OCI-LY1 (cell line): Measurements from ENCODE around the gene UCP2.

Experiments
- EZH2 ChIP-seq: fragments of 200-600 bp; sonication (generic), shearing (Covaris generic); IDR thresholded peaks from 2 replicates; pipeline ENCODE4 v1.8.0; 2017; ENCODE audit warnings: borderline replicate concordance, mixed run types, mild to moderate bottlenecking, antibody characterized with exemption, low read length, moderate library complexity, mixed read lengths
- TF ChIP-seq, protein P1 (sequence below): fragments of 200-600 bp; sonication (generic), shearing (Covaris generic); IDR thresholded peaks from 2 replicates; pipeline ENCODE4 v1.5.1; 2017; ENCODE audit warnings: mild to moderate bottlenecking, antibody characterized with exemption, low read length, moderate library complexity, mixed read lengths

DNA sequence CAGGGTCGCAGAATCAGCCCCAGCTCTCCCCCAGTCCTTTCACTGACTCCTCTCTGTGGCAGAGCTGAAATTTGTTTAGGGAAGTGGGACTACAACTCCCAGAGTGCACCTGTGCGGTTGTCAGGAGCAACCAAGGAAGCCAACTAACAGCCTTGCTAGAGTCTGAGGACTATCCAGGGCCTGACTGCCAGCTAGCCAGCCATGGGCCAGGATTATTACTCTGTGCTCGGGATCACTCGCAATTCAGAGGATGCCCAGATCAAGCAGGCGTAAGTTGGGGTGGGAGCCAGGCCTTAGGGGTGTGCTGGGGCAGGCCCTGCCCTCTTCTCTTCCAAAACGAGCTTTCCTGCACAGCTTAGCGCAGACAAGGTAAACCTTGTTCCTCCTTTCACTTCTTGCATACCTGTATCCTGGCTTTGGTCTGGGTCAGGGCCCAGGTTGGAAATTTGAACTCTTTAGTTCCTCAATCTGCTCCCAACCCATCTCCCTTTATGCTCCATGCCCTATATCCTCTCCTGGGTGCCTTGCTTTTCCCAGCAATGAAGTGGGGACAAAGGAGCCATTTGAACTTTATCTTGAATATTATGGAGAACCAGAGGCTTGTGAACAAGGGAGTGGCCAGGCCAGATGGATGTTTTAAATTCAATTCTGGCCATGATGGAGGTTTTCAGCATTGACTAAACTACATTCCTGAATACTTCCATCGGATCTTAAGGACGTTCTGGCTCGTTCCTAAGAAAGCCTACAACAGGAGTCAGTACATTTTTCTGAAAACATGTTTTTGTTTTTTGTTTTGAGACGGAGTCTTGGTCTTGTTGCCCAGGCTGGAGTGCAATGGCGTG is 31.6 kb downstream of the UCP2 start, which contains the start of gene DNAJB13:
- TF ChIP-seq, protein P1, sequence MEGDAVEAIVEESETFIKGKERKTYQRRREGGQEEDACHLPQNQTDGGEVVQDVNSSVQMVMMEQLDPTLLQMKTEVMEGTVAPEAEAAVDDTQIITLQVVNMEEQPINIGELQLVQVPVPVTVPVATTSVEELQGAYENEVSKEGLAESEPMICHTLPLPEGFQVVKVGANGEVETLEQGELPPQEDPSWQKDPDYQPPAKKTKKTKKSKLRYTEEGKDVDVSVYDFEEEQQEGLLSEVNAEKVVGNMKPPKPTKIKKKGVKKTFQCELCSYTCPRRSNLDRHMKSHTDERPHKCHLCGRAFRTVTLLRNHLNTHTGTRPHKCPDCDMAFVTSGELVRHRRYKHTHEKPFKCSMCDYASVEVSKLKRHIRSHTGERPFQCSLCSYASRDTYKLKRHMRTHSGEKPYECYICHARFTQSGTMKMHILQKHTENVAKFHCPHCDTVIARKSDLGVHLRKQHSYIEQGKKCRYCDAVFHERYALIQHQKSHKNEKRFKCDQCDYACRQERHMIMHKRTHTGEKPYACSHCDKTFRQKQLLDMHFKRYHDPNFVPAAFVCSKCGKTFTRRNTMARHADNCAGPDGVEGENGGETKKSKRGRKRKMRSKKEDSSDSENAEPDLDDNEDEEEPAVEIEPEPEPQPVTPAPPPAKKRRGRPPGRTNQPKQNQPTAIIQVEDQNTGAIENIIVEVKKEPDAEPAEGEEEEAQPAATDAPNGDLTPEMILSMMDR: no peak
- TF ChIP-seq EZH2: no peak
